PC-3 (cell line): ENCODE measurements around the gene WWC1. TPM values are rescaled to one million over a fixed set of nuclear protein-coding genes. Genes with fewer than 3 reads are reported as not detected.

ENCODE experiments used
- ATAC-seq: fragments of 200-7000 bp; cut with Tn5 transposase; 2 replicates; pipeline ENCODE4 v1.9.1; 2020; ENCODE audit warnings: mild to moderate bottlenecking, moderate library complexity
- BruUV-seq: library from RNA; stranded (reverse); fragments of 400-500 nt; replicated peaks from 2 replicates; lab custom pipeline; 2021; lab: Mats Ljungman, UMichigan
- CTCF ChIA-PET: fragments of 300-600 bp; sonication (Branson Sonifier 250); formaldehyde crosslinking; loops from one replicate; lab custom pipeline; 2022; ENCODE audit warnings: antibody characterized with exemption; lab: Charles Lee
- POLR2A ChIA-PET: fragments of 300-600 bp; sonication (Branson Sonifier 250); formaldehyde crosslinking; loops from one replicate; lab custom pipeline; 2022; ENCODE audit warnings: antibody characterized with exemption; ENCODE audit not compliant: unreplicated experiment; lab: Charles Lee
- DNase-seq: peaks from one replicate; pipeline ENCODE4 v3.0.0-alpha.2; 2015
- H2AFZ ChIP-seq: fragments of 300-600 bp; sonication (generic); 2 replicates; pipeline ENCODE4 v1.6.0; 2016; ENCODE audit warnings: antibody characterized with exemption, low read length
- H3F3A ChIP-seq: fragments of 300-600 bp; sonication (generic); one replicate; pipeline ENCODE4 v1.6.0; 2017; ENCODE audit warnings: antibody characterized with exemption, low read length, control low read depth, mild to moderate bottlenecking; ENCODE audit not compliant: unreplicated experiment
- H3K27ac ChIP-seq: fragments of 300-600 bp; sonication (generic); 2 replicates; pipeline ENCODE4 v1.5.1; 2016; ENCODE audit warnings: mild to moderate bottlenecking, low read length
- H3K27me3 ChIP-seq: fragments of 300-600 bp; sonication (generic); 2 replicates; pipeline ENCODE4 v1.6.1; 2016; ENCODE audit warnings: low read length, mixed read lengths
- H3K36me3 ChIP-seq: fragments of 300-600 bp; sonication (generic); 2 replicates; pipeline ENCODE4 v1.6.1; 2016; ENCODE audit warnings: low read depth, mixed run types, low read length, mixed read lengths
- H3K4me1 ChIP-seq: fragments of 300-600 bp; sonication (generic); 2 replicates; pipeline ENCODE4 v1.5.1; 2016; ENCODE audit warnings: low read length; ENCODE audit not compliant: insufficient read depth
- H3K4me2 ChIP-seq: fragments of 300-600 bp; sonication (generic); 2 replicates; pipeline ENCODE4 v1.6.0; 2016; ENCODE audit warnings: low read length
- H3K4me3 ChIP-seq: fragments of 300-600 bp; sonication (generic); 2 replicates; pipeline ENCODE4 v1.5.1; 2016; ENCODE audit warnings: mild to moderate bottlenecking, low read length, mixed read lengths
- H3K79me2 ChIP-seq: fragments of 300-600 bp; sonication (generic); 2 replicates; pipeline ENCODE4 v1.6.1; 2017; ENCODE audit warnings: low read length, mixed read lengths
- H3K9ac ChIP-seq: fragments of 300-600 bp; sonication (generic); 2 replicates; pipeline ENCODE4 v1.6.0; 2016; ENCODE audit warnings: mild to moderate bottlenecking, low read length
- H3K9me2 ChIP-seq: fragments of 300-600 bp; sonication (generic); replicated peaks from 2 replicates; pipeline ENCODE4 v1.6.1; 2016; ENCODE audit warnings: mixed run types, low read length, mixed read lengths
- H3K9me3 ChIP-seq: fragments of 300-600 bp; sonication (generic); 2 replicates; pipeline ENCODE4 v1.6.1; 2016; ENCODE audit warnings: low read length, mixed read lengths
- H4K20me1 ChIP-seq: fragments of 300-600 bp; sonication (generic); 2 replicates; pipeline ENCODE4 v1.6.1; 2016; ENCODE audit warnings: low read length, mixed read lengths
- EZH2 ChIP-seq: fragments of 300-600 bp; sonication (generic); IDR thresholded peaks from one replicate; pipeline ENCODE4 v1.6.1; 2017; ENCODE audit warnings: antibody characterized with exemption, mild to moderate bottlenecking, low read length; ENCODE audit not compliant: unreplicated experiment
- EZH2phosphoT487 ChIP-seq: fragments of 300-600 bp; sonication (generic); IDR thresholded peaks from 2 replicates; pipeline ENCODE4 v1.6.1; 2018; ENCODE audit warnings: mild to moderate bottlenecking, antibody characterized with exemption, low read length, borderline replicate concordance
- intact Hi-C: fragments of 100-400 bp; cut with micrococcal nuclease; formaldehyde crosslinking; loops from 2 replicates; pipeline ENCODE4 v1.9.0; 2023
- total RNA-seq: library from RNA; depleted of rRNA; stranded (reverse); fragments of >200 nt; gene quantifications from 2 replicates; pipeline ENCODE4 v1.2.3, GENCODE V29; 2014
- TF ChIP-seq, protein P1 (sequence below): fragments of 300-600 bp; sonication (generic); conservative IDR thresholded peaks from 2 replicates; pipeline ENCODE4 v1.5.1; 2017; ENCODE audit warnings: antibody characterized with exemption, low read depth, mild to moderate bottlenecking, low read length

The WWC1 gene
- total RNA-seq, 1 experiment from 2014 or later, result 31.8 TPM

DNA sequence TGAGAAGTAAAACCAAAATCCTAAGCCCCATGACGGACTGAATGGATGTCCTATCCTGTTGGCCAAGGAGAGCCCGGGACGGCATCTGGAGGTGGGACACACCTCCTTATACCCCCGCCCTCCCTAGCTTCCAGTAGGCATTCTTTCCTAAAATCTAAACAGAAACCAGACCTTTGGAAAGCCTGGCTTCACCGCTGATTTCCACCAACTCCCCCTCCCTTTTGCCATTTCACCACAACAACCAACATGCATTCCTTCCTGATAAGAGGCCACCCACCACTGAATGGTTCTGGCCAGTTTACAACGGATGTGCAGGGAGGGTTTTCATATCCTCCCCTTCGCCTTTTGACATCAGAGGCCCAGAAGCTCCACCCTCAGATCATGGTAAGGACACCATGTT lies 185.6 kb downstream of the WWC1 start:
- ATAC-seq (no peak), DNase-seq (no peak)
- H3K36me3 ChIP-seq, result peaks cover 10% of the 10 kb centered on the region; the same call in 1 of the 2 replicates
- no peaks in the 10 kb centered on the region for H3K9me3 ChIP-seq
- intact Hi-C loops, result no loop called here
- H3K27ac ChIP-seq, result no peak overlapping the region
- peaks cover 31% of the 10 kb centered on the region for H3K4me1 ChIP-seq
- H3K9ac ChIP-seq, result no peak overlapping the region
- H2AFZ ChIP-seq, result no peak overlapping the region
- H3K4me2 ChIP-seq, result no peak overlapping the region
- no peaks in the 10 kb centered on the region for H3K79me2 ChIP-seq
- CTCF ChIA-PET, result no interaction called here
- no peaks in the 10 kb centered on the region for H4K20me1 ChIP-seq
- BruUV-seq, result no TSS peak
- H3K4me3 ChIP-seq, result no peak overlapping the region
- H3K9me2 ChIP-seq, result no peaks in the 10 kb centered on the region
- TF ChIP-seq, protein P1, sequence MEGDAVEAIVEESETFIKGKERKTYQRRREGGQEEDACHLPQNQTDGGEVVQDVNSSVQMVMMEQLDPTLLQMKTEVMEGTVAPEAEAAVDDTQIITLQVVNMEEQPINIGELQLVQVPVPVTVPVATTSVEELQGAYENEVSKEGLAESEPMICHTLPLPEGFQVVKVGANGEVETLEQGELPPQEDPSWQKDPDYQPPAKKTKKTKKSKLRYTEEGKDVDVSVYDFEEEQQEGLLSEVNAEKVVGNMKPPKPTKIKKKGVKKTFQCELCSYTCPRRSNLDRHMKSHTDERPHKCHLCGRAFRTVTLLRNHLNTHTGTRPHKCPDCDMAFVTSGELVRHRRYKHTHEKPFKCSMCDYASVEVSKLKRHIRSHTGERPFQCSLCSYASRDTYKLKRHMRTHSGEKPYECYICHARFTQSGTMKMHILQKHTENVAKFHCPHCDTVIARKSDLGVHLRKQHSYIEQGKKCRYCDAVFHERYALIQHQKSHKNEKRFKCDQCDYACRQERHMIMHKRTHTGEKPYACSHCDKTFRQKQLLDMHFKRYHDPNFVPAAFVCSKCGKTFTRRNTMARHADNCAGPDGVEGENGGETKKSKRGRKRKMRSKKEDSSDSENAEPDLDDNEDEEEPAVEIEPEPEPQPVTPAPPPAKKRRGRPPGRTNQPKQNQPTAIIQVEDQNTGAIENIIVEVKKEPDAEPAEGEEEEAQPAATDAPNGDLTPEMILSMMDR, result no peak
- TF ChIP-seq EZH2 (no peak), EZH2phosphoT487 (no peak)
- H3K27me3 ChIP-seq, result no peaks in the 10 kb centered on the region
- POLR2A ChIA-PET, result no interaction called here
- H3F3A ChIP-seq, result no peaks in the 10 kb centered on the region

DNA sequence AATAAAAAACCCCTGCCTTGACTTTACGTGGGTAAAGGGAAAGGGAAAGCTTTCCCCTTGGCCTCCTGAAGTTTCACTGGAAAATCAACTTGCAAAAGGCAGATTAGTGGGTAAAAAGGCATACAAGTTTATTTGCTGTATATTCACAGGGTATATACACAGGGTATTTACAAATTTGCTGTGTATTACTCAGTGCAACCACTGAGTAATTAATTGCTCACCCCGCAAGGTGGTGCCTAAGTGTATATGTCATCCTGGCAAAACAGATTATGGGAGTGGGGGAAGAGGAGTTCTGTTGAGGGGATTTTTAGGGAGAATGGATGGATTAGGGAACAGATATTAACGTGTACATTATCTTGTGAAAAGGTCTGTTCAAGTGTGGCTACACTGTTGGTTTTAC lies 187.7 kb downstream of the WWC1 start:
- peak overlapping the region; percentile 37 for H3K9ac ChIP-seq
- DNase-seq (peak; percentile 77), ATAC-seq (peak; percentile 97)
- ChIA-PET POLR2A (no interaction called here), CTCF (no interaction called here)
- H3K36me3 ChIP-seq, result no peaks in the 10 kb centered on the region; the same call in 1 of the 2 replicates
- H2AFZ ChIP-seq, result no peak overlapping the region
- H3K27ac ChIP-seq, result peak overlapping the region; percentile 85
- no peaks in the 10 kb centered on the region for H3K27me3 ChIP-seq
- no peaks in the 10 kb centered on the region for H3K79me2 ChIP-seq
- H3F3A ChIP-seq, result no peaks in the 10 kb centered on the region
- no peak for TF ChIP-seq EZH2
- TF ChIP-seq, protein P1, result no peak
- TF ChIP-seq EZH2phosphoT487, result no peak
- no TSS peak for BruUV-seq
- 0 out of 2 replicates have a peak overlapping the region, but pooled peaks have one; percentile 13 for H3K4me3 ChIP-seq
- peaks cover 22% of the 10 kb centered on the region for H3K4me1 ChIP-seq
- H4K20me1 ChIP-seq, result no peaks in the 10 kb centered on the region
- H3K9me2 ChIP-seq, result no peaks in the 10 kb centered on the region
- H3K4me2 ChIP-seq, result peak overlapping the region; percentile 76
- no peaks in the 10 kb centered on the region for H3K9me3 ChIP-seq
- intact Hi-C loops, result loop anchor here (2.0 kb wide), 1 partner anchor 210 kb away; no protein-coding TSS in a partner anchor

DNA sequence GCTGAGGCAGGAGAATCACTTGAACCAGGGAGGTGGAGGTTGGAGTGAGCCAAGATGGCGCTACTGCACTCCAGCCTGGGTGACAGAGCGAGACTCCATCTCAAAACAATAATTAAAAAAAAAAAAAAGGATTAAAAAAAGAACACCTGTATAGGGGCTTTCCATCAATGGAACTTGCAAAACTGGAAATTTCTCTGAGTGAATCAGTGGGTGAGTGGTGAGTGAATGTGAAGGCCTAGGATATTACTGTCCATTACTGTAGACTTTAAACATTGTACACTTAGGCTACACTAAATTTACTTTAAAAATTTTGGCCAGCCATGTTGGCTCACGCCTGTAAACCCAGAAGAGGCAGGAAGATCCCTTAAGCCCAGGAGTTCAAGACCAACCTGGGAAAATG lies 189.2 kb downstream of the WWC1 start:
- Histone ChIP-seq H3K4me3 (no peak overlapping the region), H3K9ac (no peak overlapping the region), H3F3A (no peaks in the 10 kb centered on the region), H3K9me3 (no peaks in the 10 kb centered on the region), H3K36me3 (no peaks in the 10 kb centered on the region), H2AFZ (no peak overlapping the region), H3K4me1 (peaks cover 22% of the 10 kb centered on the region), H3K27ac (peak overlapping the region; percentile 8; the same call in 1 of the 2 replicates), H3K4me2 (no peak overlapping the region), H4K20me1 (no peaks in the 10 kb centered on the region), H3K79me2 (no peaks in the 10 kb centered on the region), H3K9me2 (no peaks in the 10 kb centered on the region), H3K27me3 (no peaks in the 10 kb centered on the region)
- TF ChIP-seq EZH2 (no peak), EZH2phosphoT487 (no peak)
- TF ChIP-seq, protein P1, result no peak
- intact Hi-C loops, result no loop called here
- ChIA-PET CTCF (no interaction called here), POLR2A (no interaction called here)
- no peak for ATAC-seq
- peak; percentile 66 for DNase-seq
- no TSS peak for BruUV-seq
